ENCODE data around the gene FOXL1.

Gene FOXL1

GRCh38 chr16:86537486-86537885 lies 40.9 kb upstream of the FOXL1 start:
- Histone ChIP-seq H3K4me3 (ENCODE audit: low read depth, low read length) (no peak overlapping the region), H2AFZ (ENCODE audit: low read length, unreplicated experiment) (no peak overlapping the region), H3K27ac (ENCODE audit: low read depth, low read length) (no peak overlapping the region), H3K36me3 (ENCODE audit: insufficient read depth, low read length) (peaks cover 14% of the 10 kb centered on the region; the same call in 1 of the 2 replicates), H3K79me2 (ENCODE audit: control insufficient read depth, insufficient read depth, low read length, unreplicated experiment) (no peaks in the 10 kb centered on the region), H3K4me1 (ENCODE audit: control insufficient read depth, insufficient read depth, low read length, unreplicated experiment) (no peaks in the 10 kb centered on the region), H3K27me3 (ENCODE audit: insufficient read depth, low read length) (no peaks in the 10 kb centered on the region)

DNA sequence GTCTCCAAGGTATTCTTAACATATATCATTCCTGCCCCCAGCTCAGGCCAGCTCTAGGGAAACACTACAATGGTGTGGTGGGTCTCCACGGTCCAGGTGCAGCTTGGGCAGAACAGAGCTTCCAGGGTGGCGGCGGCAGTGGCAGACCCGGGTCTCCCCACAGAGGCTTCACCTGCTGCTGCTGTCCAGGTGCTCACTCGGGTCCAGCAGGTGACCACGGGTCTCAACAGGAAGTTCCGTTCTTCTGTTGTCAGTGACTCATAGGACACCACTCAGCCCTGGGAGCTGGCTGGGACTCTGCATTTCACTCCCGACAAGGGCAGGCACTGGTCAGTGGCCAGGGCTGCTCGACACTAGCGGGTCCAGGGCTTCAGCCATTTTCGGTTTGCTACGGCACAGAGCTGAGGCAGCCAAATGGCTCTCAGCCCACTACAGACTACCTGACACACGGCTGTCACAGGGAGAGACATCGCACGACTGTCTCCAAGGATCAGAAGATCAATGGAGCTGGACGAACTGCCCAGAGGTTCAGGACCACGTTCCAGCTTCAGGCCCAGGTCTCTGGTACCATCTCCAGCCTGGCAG lies 40.1 kb upstream of the FOXL1 start:
- H3K4me1 ChIP-seq (ENCODE audit: control insufficient read depth, insufficient read depth, low read length, unreplicated experiment), result no peaks in the 10 kb centered on the region
- H3K4me3 ChIP-seq (ENCODE audit: low read depth, low read length), result no peak overlapping the region
- no peaks in the 10 kb centered on the region for H3K79me2 ChIP-seq (ENCODE audit: control insufficient read depth, insufficient read depth, low read length, unreplicated experiment)
- H3K27ac ChIP-seq (ENCODE audit: low read depth, low read length), result no peak overlapping the region
- H3K27me3 ChIP-seq (ENCODE audit: insufficient read depth, low read length), result no peaks in the 10 kb centered on the region
- H3K36me3 ChIP-seq (ENCODE audit: insufficient read depth, low read length), result peaks cover 18% of the 10 kb centered on the region; the same call in 1 of the 2 replicates
- H2AFZ ChIP-seq (ENCODE audit: low read length, unreplicated experiment), result no peak overlapping the region

- Histone ChIP-seq H3K27ac (ENCODE audit: low read depth, low read length) (no peak overlapping the region), H3K36me3 (ENCODE audit: insufficient read depth, low read length) (peaks cover 21% of the 10 kb centered on the region; the same call in 1 of the 2 replicates), H2AFZ (ENCODE audit: low read length, unreplicated experiment) (no peak overlapping the region), H3K79me2 (ENCODE audit: control insufficient read depth, insufficient read depth, low read length, unreplicated experiment) (no peaks in the 10 kb centered on the region), H3K4me3 (ENCODE audit: low read depth, low read length) (no peak overlapping the region), H3K4me1 (ENCODE audit: control insufficient read depth, insufficient read depth, low read length, unreplicated experiment) (no peaks in the 10 kb centered on the region), H3K27me3 (ENCODE audit: insufficient read depth, low read length) (no peaks in the 10 kb centered on the region)
Observed at GRCh38 chr16:86540894-86541293, 37.5 kb upstream of the FOXL1 start.

DNA sequence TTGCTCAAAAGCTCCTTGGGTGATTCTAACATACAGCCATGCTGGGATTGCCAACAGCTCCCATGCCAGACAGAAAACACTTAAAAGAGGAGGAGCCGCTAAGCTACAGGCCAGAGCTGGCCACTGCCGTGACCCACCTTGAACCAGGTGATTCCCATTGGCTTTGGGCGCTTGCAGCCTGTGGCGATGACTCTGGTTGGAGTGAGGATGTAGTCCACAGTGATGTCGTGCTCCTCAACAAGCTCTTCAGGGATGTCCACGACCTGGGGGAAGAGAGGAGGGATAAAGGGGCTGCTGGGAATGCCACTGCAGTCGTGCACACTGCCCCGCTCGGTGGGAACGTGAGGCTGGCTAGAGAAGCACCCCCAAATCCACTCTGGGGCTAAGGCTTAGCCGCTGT lies 36.8 kb upstream of the FOXL1 start:
- H3K36me3 ChIP-seq (ENCODE audit: insufficient read depth, low read length), result peaks cover 21% of the 10 kb centered on the region; the same call in 1 of the 2 replicates
- no peak overlapping the region for H3K4me3 ChIP-seq (ENCODE audit: low read depth, low read length)
- no peaks in the 10 kb centered on the region for H3K27me3 ChIP-seq (ENCODE audit: insufficient read depth, low read length)
- H3K79me2 ChIP-seq (ENCODE audit: control insufficient read depth, insufficient read depth, low read length, unreplicated experiment), result no peaks in the 10 kb centered on the region
- H2AFZ ChIP-seq (ENCODE audit: low read length, unreplicated experiment), result no peak overlapping the region
- no peaks in the 10 kb centered on the region for H3K4me1 ChIP-seq (ENCODE audit: control insufficient read depth, insufficient read depth, low read length, unreplicated experiment)
- no peak overlapping the region for H3K27ac ChIP-seq (ENCODE audit: low read depth, low read length)

GRCh38 chr16:86542756-86543750 lies 35.3 kb upstream of the FOXL1 start:
- Histone ChIP-seq H3K79me2 (ENCODE audit: control insufficient read depth, insufficient read depth, low read length, unreplicated experiment) (no peaks in the 10 kb centered on the region), H3K27me3 (ENCODE audit: insufficient read depth, low read length) (no peaks in the 10 kb centered on the region), H3K27ac (ENCODE audit: low read depth, low read length) (no peak overlapping the region), H3K4me3 (ENCODE audit: low read depth, low read length) (no peak overlapping the region), H3K36me3 (ENCODE audit: insufficient read depth, low read length) (peaks cover 17% of the 10 kb centered on the region; the same call in 1 of the 2 replicates), H3K4me1 (ENCODE audit: control insufficient read depth, insufficient read depth, low read length, unreplicated experiment) (no peaks in the 10 kb centered on the region), H2AFZ (ENCODE audit: low read length, unreplicated experiment) (no peak overlapping the region)

DNA sequence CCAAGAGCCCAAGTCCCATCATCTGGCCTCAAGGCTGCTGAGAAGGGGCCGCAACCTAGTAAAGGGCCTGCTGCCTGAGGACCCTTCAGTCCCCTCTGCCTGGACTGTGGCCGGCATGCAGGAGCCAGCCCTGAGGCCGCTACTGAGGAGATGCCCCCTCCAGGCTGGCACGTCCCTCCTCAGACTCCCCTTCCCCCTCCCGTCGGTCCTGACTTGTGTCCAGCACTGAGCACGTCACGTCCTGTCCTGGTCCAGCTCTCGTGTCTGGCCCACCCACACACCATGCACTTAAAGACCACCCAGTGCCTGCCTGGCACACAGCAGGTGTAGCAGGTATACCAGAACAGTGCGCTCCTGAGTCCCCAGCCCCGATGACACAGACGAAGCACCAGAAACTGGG lies 32.9 kb upstream of the FOXL1 start:
- Histone ChIP-seq H3K36me3 (ENCODE audit: insufficient read depth, low read length) (peaks cover 13% of the 10 kb centered on the region), H2AFZ (ENCODE audit: low read length, unreplicated experiment) (no peak overlapping the region), H3K4me3 (ENCODE audit: low read depth, low read length) (no peak overlapping the region), H3K27me3 (ENCODE audit: insufficient read depth, low read length) (no peaks in the 10 kb centered on the region), H3K27ac (ENCODE audit: low read depth, low read length) (no peak overlapping the region), H3K4me1 (ENCODE audit: control insufficient read depth, insufficient read depth, low read length, unreplicated experiment) (no peaks in the 10 kb centered on the region), H3K79me2 (ENCODE audit: control insufficient read depth, insufficient read depth, low read length, unreplicated experiment) (no peaks in the 10 kb centered on the region)

DNA sequence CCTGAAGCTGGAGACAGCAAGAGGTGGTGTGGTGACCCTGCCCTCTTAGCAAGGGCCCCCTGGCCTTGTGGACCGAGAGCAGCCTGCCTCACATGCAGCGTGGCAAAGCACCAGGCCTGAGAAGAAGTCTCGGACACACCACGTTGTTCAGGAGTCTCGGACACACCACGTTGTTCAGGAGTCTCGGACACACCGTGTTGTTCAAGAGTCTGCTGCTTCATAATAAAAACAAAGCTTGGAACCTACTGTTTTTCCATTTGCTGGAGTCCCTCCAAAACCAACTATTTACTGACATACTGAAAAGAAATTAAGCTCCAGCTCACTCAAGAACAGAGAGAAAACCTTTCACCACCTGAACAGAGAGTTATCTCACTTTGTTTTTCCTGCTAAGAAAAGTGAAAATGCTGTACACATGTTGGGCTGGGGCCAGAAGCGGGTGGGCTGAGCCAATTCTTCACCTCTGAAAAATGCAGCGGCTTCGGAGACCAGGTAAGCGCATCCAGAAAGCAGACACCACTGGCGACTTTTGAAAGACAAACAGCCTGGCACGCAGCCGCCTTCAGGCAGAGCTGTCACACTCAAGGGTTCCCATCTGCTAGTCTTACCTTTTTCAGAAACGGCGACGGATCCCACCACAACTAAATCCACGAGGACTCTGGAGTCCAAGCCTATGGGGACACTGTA lies 32.3 kb upstream of the FOXL1 start:
- H2AFZ ChIP-seq (ENCODE audit: low read length, unreplicated experiment), result no peak overlapping the region
- H3K27me3 ChIP-seq (ENCODE audit: insufficient read depth, low read length), result no peaks in the 10 kb centered on the region
- peaks cover 12% of the 10 kb centered on the region for H3K36me3 ChIP-seq (ENCODE audit: insufficient read depth, low read length)
- no peaks in the 10 kb centered on the region for H3K4me1 ChIP-seq (ENCODE audit: control insufficient read depth, insufficient read depth, low read length, unreplicated experiment)
- H3K27ac ChIP-seq (ENCODE audit: low read depth, low read length), result no peak overlapping the region
- H3K4me3 ChIP-seq (ENCODE audit: low read depth, low read length), result no peak overlapping the region
- no peaks in the 10 kb centered on the region for H3K79me2 ChIP-seq (ENCODE audit: control insufficient read depth, insufficient read depth, low read length, unreplicated experiment)

GRCh38 chr16:86546638-86547013 lies 31.7 kb upstream of the FOXL1 start:
- Histone ChIP-seq H3K27me3 (ENCODE audit: insufficient read depth, low read length) (no peaks in the 10 kb centered on the region), H2AFZ (ENCODE audit: low read length, unreplicated experiment) (no peak overlapping the region), H3K36me3 (ENCODE audit: insufficient read depth, low read length) (peaks cover 17% of the 10 kb centered on the region), H3K27ac (ENCODE audit: low read depth, low read length) (no peak overlapping the region), H3K79me2 (ENCODE audit: control insufficient read depth, insufficient read depth, low read length, unreplicated experiment) (no peaks in the 10 kb centered on the region), H3K4me1 (ENCODE audit: control insufficient read depth, insufficient read depth, low read length, unreplicated experiment) (no peaks in the 10 kb centered on the region), H3K4me3 (ENCODE audit: low read depth, low read length) (no peak overlapping the region)

- H3K4me1 ChIP-seq (ENCODE audit: control insufficient read depth, insufficient read depth, low read length, unreplicated experiment), result no peaks in the 10 kb centered on the region
- H3K79me2 ChIP-seq (ENCODE audit: control insufficient read depth, insufficient read depth, low read length, unreplicated experiment), result no peaks in the 10 kb centered on the region
- no peak overlapping the region for H3K4me3 ChIP-seq (ENCODE audit: low read depth, low read length)
- peaks cover 19% of the 10 kb centered on the region for H3K36me3 ChIP-seq (ENCODE audit: insufficient read depth, low read length)
- H3K27me3 ChIP-seq (ENCODE audit: insufficient read depth, low read length), result no peaks in the 10 kb centered on the region
- no peak overlapping the region for H3K27ac ChIP-seq (ENCODE audit: low read depth, low read length)
- H2AFZ ChIP-seq (ENCODE audit: low read length, unreplicated experiment), result no peak overlapping the region
Observed at GRCh38 chr16:86547286-86547685, 31.1 kb upstream of the FOXL1 start.

GRCh38 chr16:86549076-86549892 lies 29.1 kb upstream of the FOXL1 start:
- Histone ChIP-seq H3K79me2 (ENCODE audit: control insufficient read depth, insufficient read depth, low read length, unreplicated experiment) (peaks cover 4% of the 10 kb centered on the region), H2AFZ (ENCODE audit: low read length, unreplicated experiment) (no peak overlapping the region), H3K27ac (ENCODE audit: low read depth, low read length) (no peak overlapping the region), H3K36me3 (ENCODE audit: insufficient read depth, low read length) (peaks cover 17% of the 10 kb centered on the region), H3K4me3 (ENCODE audit: low read depth, low read length) (no peak overlapping the region), H3K27me3 (ENCODE audit: insufficient read depth, low read length) (no peaks in the 10 kb centered on the region), H3K4me1 (ENCODE audit: control insufficient read depth, insufficient read depth, low read length, unreplicated experiment) (peaks cover 3% of the 10 kb centered on the region)

Measured in ACC112 (cell line).